ENCODE measurements around the gene NEK7.

NEK7 gene

DNA sequence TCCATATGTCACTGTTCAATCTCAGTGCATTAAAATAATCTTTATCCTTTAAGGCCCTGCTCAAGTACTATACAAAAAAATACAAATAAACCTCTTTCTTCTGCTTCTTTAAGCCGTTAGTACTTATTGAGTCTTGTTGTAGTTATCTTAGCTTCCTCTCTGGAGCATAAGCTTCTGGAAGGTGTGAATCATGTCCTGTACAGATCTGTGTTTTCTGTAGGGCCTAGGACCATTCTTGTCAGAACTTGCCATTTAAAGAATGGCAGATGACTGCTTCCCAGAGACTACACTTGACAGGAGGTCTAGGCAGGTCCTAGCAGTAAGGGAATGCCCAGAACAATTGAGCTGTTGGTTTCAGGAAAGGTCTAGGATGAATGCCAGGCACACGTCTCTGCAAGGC lies 12.9 kb downstream of the NEK7 start:
- CTCF ChIA-PET = no interaction called here

DNA sequence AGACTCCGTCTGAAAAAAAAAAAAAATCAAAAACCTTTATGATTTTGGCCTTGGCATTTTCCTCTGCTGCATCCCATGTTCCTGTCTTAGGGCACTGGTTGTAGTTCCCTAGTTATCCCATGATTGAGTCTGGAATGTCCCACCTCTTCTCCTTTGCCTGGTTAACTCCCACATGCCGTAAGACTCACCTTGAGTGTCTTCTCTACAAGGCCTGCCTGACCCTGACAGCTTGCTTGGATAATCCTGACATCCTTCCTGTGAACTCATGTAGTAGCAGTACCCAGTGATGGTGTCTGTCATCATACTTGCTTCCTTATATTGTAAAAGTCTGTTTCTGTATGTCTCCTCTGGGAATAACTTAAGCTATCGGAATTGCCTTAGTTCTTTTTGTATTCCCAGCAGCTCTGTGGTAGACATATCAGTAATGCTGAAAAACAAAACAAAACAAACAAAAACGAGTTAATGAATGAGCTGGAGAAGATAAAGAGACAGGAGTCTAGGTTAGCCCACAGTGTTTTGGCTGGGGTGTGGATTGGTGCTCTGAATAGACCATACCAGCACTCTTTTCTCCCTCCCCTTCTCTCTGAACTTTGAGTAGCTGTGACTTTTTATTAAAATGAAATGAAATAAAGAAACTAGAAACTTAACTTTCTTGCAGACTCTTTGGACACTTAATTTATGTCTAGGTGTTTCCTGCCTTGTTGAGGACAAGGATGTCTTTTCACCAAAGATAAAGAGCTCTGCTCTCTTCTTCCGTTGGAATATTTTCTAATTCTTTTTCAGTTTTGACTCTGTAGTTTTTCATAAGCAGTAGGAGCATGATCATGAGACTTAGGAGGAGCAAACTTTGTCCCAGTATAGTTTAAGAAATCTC lies 15.1 kb downstream of the NEK7 start:
- CTCF ChIA-PET = no interaction called here
- TF ChIP-seq ZNF384 (IDR thresholded peaks at IDR 0.05) = no peak
- no peak for TF ChIP-seq CTBP1 (IDR thresholded peaks at IDR 0.05; ENCODE audit: borderline replicate concordance)
- no peak for TF ChIP-seq HDGF (IDR thresholded peaks at IDR 0.05; ENCODE audit: borderline replicate concordance)
- no peak for TF ChIP-seq PKNOX1 (IDR thresholded peaks at IDR 0.05)
- no peak for TF ChIP-seq NFRKB (IDR thresholded peaks at IDR 0.05)
- TF ChIP-seq FOXA1 (IDR thresholded peaks at IDR 0.05) = no peak
- TF ChIP-seq SUZ12 (IDR thresholded peaks at IDR 0.05) = no peak
- TF ChIP-seq ELF4 (IDR thresholded peaks at IDR 0.05) = no peak
- TF ChIP-seq FOXK2 (IDR thresholded peaks at IDR 0.05) = no peak
- no peak for TF ChIP-seq L3MBTL2 (conservative IDR thresholded peaks at IDR 0.05)
- TF ChIP-seq BHLHE40 (IDR thresholded peaks at IDR 0.05; ENCODE audit: borderline replicate concordance) = no peak
- no peak for TF ChIP-seq FOXM1 (IDR thresholded peaks at IDR 0.05; ENCODE audit: borderline replicate concordance)
- TF ChIP-seq TARDBP (IDR thresholded peaks at IDR 0.05) = no peak
- TF ChIP-seq LEF1 (IDR thresholded peaks at IDR 0.05; ENCODE audit: borderline replicate concordance) = no peak
- no peak for TF ChIP-seq ARNT (IDR thresholded peaks at IDR 0.05)
- POLR2A ChIA-PET = interaction anchor here (0.9 kb wide), 1 partner anchor 15 kb away, joined by 3 read pairs; the partner anchor contains the start of gene NEK7
- DNase-seq (ENCODE audit: extremely low spot score) = no peak

More for the DNA sequence above, 12.9 kb downstream of the NEK7 start:
- no peak for DNase-seq (ENCODE audit: extremely low spot score)
- TF ChIP-seq LEF1 (IDR thresholded peaks at IDR 0.05; ENCODE audit: borderline replicate concordance) = no peak
- TF ChIP-seq NFRKB (IDR thresholded peaks at IDR 0.05) = no peak
- no peak for TF ChIP-seq ELF4 (IDR thresholded peaks at IDR 0.05)
- TF ChIP-seq PKNOX1 (IDR thresholded peaks at IDR 0.05) = no peak
- no peak for TF ChIP-seq TARDBP (IDR thresholded peaks at IDR 0.05)
- no peak for TF ChIP-seq BHLHE40 (IDR thresholded peaks at IDR 0.05; ENCODE audit: borderline replicate concordance)
- TF ChIP-seq FOXK2 (IDR thresholded peaks at IDR 0.05) = no peak
- TF ChIP-seq L3MBTL2 (conservative IDR thresholded peaks at IDR 0.05) = no peak
- no peak for TF ChIP-seq FOXM1 (IDR thresholded peaks at IDR 0.05; ENCODE audit: borderline replicate concordance)
- no peak for TF ChIP-seq FOXA1 (IDR thresholded peaks at IDR 0.05)
- no peak for TF ChIP-seq ARNT (IDR thresholded peaks at IDR 0.05)
- TF ChIP-seq SP1 (IDR thresholded peaks at IDR 0.05) = no peak
- no peak for TF ChIP-seq SUZ12 (IDR thresholded peaks at IDR 0.05)
- TF ChIP-seq HDGF (IDR thresholded peaks at IDR 0.05; ENCODE audit: borderline replicate concordance) = no peak
- no peak for TF ChIP-seq CTBP1 (IDR thresholded peaks at IDR 0.05; ENCODE audit: borderline replicate concordance)
- TF ChIP-seq ZNF384 (IDR thresholded peaks at IDR 0.05) = no peak
- POLR2A ChIA-PET = interaction anchor here (0.5 kb wide), 1 partner anchor 18 kb away, joined by 3 read pairs; no protein-coding TSS in a partner anchor

DNA sequence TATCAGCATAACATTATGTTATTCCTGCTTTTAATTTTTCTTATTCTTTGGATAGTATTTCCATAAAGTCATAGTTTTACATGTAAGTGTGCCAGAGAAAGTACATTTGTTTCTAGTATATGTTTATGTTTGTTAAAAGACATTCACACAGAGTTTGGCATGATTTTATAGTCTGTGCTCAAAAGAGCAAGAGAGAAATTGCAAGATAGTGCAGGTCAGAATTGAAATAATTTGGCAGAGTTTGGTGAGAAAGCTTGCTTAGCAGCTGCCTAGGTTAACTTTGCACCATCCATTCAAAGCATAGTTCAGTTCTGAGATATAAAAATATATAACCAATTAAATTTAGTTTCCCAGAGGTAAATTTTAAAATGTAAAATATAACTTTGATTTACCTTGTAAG lies 17.0 kb downstream of the NEK7 start:
- no peak for DNase-seq (ENCODE audit: extremely low spot score)
- ChIA-PET CTCF (no interaction called here), POLR2A (interaction anchor here (0.7 kb wide), 1 partner anchor 18 kb away, joined by 3 read pairs; no protein-coding TSS in a partner anchor)
- TF ChIP-seq LEF1 (IDR thresholded peaks at IDR 0.05; ENCODE audit: borderline replicate concordance) = no peak
- no peak for TF ChIP-seq SUZ12 (IDR thresholded peaks at IDR 0.05)
- TF ChIP-seq PKNOX1 (IDR thresholded peaks at IDR 0.05) = no peak
- no peak for TF ChIP-seq CTBP1 (IDR thresholded peaks at IDR 0.05; ENCODE audit: borderline replicate concordance)
- TF ChIP-seq FOXK2 (IDR thresholded peaks at IDR 0.05) = no peak
- no peak for TF ChIP-seq ELF4 (IDR thresholded peaks at IDR 0.05)
- no peak for TF ChIP-seq NFRKB (IDR thresholded peaks at IDR 0.05)
- TF ChIP-seq SP1 (IDR thresholded peaks at IDR 0.05) = no peak
- TF ChIP-seq FOXA1 (IDR thresholded peaks at IDR 0.05) = no peak

- CTCF ChIA-PET = no interaction called here
These were observed 17.5 kb downstream of the NEK7 start for GRCh38 chr1:198174297-198174696.

More at GRCh38 chr1:198174297-198174696, 17.5 kb downstream of the NEK7 start:
- TF ChIP-seq NFRKB (IDR thresholded peaks at IDR 0.05) = no peak
- no peak for TF ChIP-seq SUZ12 (IDR thresholded peaks at IDR 0.05)
- no peak for TF ChIP-seq FOXK2 (IDR thresholded peaks at IDR 0.05)
- no peak for TF ChIP-seq ELF4 (IDR thresholded peaks at IDR 0.05)
- no peak for TF ChIP-seq SP1 (IDR thresholded peaks at IDR 0.05)
- no peak for TF ChIP-seq HDGF (IDR thresholded peaks at IDR 0.05; ENCODE audit: borderline replicate concordance)
- no peak for TF ChIP-seq L3MBTL2 (conservative IDR thresholded peaks at IDR 0.05)
- TF ChIP-seq PKNOX1 (IDR thresholded peaks at IDR 0.05) = no peak
- no peak for DNase-seq (ENCODE audit: extremely low spot score)
- POLR2A ChIA-PET = interaction anchor here (0.7 kb wide), 1 partner anchor 123 kb away, joined by 3 read pairs; no protein-coding TSS in a partner anchor
